HCEC 1CT (cell line): ENCODE measurements around the gene CYP17A1.
A peak's percentile ranks its signal among the peaks of the same experiment; 100 is the strongest.
"Not testable (repeated sequence)": the region's sequence is repeated elsewhere in the genome, so short reads cannot be mapped to it uniquely, and the experiment has no call there.

Source experiments
- DNase-seq: peaks from one replicate; pipeline ENCODE4 v3.0.0-alpha.2; 2017

The CYP17A1 gene

DNA sequence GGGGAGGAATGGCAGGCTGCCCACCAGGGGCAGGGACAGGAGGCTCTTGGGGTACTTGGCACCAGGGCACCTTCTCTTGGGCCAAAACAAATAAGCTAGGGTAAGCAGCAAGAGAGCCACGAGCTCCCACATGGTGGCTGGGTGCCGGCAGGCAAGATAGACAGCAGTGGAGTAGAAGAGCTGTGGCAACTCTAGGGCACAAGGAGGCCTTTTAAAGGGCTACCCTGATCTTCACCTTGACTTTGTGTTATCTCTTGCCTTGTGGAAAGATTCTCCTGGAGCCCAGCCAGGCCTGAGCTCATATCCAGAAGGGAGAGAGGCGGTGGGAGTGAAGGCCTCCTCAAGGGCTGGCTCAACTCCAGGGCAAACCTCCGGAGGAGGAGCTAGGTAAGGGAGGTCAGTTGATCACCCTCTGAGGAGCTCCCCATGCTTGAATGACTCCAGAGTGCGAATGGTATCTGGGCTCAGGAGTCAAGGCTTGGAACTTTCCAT is at the start of gene CYP17A1:
CYP17A1 (minus strand) TSS at position 184 of the 492 bp plus-strand sequence; CDS start at position 132, 52 bp downstream.
- DNase-seq: no peak

DNA sequence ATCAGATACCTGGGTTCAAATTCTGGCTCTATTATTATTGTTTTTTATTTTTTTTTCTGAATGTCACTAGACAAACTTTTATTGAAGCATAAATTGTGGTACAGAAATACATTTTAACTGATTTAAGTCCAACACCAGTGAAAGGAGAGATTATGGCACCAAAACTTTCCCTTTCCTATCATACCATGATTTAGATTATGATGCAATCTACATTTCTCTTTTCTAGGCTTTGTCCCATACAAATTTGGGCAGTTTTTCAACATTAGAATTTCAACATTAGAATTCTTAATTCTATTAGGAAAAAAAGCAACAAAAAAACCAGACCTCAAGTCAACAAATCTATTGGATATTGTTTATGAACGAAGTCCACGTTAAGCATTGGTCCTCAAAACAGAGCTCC is 43.0 kb upstream of the CYP17A1 start:
- DNase-seq: no peak

- no peak for DNase-seq
Observed at GRCh38 chr10:102878629-102879028, 41.4 kb upstream of the CYP17A1 start.

GRCh38 chr10:102876747-102877153 is 39.5 kb upstream of the CYP17A1 start:
- DNase-seq: no peak

DNA sequence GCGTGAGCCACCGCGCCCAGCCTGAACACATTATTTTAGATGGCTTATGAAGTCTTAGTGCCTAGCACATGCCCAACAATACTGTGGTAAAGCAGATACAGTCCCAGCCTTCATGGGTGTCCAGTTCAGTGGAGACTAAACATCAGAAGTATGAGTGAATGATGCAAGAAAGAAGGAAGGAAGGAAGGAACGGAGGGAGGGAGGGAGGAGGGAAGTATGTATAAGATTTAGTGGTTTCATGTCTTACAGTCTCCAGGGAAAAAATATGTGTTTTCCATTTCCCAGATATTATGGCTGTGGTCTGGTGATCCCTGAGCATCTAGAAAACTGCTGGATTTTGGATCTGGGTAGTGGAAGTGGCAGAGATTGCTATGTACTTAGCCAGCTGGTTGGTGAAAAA is 35.0 kb upstream of the CYP17A1 start:
- DNase-seq: no peak

- no peak for DNase-seq
Observed at GRCh38 chr10:102870221-102870620, 33.0 kb upstream of the CYP17A1 start.

- DNase-seq: no peak
Observed at GRCh38 chr10:102869258-102870198, 32.3 kb upstream of the CYP17A1 start, which contains the start of gene AS3MT. TSS of gene AS3MT (plus strand) at chr10:102869470. CDS start at chr10:102869593, 123 bp downstream.

DNA sequence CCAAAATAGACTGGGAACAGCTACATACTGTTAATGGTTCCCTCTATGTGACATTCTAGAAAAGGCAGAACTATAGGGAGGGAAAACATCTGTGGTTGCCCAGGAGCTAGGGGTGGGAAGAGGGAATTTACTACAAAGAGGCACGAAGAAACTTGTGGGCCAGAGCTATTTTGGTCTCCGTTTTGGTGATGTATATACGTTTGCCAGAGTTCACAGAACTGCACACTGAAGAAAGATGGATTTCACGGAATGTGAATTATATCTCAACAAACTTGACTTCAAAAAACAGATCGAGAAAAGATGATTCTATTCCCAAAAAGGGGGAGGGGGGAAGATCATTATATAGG is 31.7 kb upstream of the CYP17A1 start:
- DNase-seq: no peak

DNA sequence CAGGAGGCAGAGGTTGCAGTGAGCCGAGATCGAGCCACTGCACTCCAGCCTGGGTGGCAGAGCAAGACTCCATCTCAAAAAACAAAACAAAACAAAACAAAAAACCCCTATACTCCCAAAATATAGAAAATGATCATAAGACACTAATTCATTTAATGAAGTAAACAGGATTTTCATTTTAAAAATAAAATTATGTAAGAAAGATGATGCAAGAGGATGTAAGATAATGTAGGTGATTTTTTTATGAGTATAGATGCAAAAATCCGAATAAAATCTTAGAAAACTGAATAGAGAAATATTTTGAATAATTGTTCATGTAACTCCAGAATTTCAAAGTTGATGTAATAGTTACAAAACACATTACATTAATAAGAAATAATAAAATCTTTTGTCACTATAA is 28.4 kb upstream of the CYP17A1 start:
- DNase-seq: no peak

DNA sequence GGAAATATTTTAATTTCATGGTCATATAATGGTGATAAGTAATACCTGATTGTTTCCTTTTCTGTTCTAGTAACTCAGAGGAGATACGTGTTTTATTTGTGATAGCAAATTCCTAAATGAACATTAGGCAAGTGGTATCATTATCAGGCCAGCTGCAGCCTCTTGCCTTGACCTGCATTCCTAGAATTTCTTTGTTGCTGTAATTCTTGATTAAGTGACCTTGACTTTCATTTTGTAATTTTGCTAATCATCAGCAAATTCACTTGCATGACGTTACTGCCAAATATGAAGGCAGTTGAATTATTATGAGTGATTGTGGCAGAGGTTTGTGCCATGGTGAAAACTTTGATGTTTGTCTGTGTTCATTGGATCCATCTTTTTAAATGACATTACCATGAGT is 26.4 kb upstream of the CYP17A1 start:
- no peak for DNase-seq

- DNase-seq: no peak
Observed at GRCh38 chr10:102859911-102860310, 22.7 kb upstream of the CYP17A1 start.

GRCh38 chr10:102856758-102857424 is 19.7 kb upstream of the CYP17A1 start:
- DNase-seq: no peak

DNA sequence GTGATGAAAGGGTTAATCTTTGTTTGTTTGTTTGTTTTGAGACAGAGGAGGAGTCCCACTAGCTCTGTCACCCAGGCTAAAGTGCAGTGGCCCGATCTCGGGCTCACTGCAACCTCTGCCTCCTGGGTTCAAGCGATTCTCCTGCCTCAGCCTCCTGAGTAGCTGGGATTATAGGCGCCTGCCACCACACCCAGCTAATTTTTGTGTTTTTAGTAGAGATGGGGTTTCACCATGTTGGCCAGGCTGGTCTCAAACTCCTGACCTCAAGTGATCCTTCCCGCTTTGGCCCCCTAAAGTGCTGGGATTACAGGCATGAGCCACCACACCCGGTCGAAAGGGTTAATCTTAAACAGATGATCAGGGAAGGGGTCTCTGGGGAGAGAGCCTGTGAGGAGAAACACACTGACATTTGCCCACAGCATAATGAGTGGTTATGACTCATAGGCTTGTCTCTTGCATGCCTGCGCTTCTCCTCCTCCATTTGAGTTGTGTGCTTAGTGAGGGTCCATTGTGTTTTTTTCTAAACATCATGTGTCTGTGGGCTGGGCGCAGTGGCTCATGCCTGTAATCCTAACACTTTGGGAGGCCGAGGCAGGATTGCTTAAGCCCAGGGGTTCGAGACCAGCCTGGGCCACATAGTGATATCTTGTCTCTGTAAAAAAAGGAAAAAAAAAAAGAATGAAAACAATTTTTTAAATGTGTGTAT is 18.7 kb upstream of the CYP17A1 start:
- DNase-seq: peak; percentile 90

GRCh38 chr10:102853237-102853636 is 16.0 kb upstream of the CYP17A1 start:
- DNase-seq: not testable (repeated sequence)

DNA sequence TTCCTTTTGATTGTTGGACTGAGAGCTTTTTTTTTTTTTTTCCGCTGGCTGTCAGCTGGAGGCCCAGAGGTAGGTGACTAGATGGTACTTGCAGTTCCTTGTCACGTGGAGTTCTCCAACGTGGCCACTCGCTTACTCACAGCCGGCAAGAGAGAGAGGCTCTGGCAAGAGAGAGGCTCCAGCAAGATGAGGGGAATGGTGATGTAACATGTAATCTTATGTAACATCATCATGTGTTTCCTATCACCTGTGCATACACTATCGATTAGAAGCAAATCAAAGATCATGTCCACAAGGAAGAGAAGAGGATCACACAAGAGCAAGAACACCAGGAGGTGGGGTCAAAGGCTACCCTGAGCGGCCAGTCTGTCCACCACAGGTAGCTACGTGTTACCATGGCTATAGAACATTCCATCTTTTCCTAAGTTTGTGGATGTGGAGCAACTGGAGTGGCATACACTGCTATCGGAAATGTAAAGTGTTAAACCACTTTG is 12.9 kb upstream of the CYP17A1 start:
- DNase-seq: no peak

- no peak for DNase-seq
Observed at GRCh38 chr10:102845352-102845902, 8.2 kb upstream of the CYP17A1 start.

DNA sequence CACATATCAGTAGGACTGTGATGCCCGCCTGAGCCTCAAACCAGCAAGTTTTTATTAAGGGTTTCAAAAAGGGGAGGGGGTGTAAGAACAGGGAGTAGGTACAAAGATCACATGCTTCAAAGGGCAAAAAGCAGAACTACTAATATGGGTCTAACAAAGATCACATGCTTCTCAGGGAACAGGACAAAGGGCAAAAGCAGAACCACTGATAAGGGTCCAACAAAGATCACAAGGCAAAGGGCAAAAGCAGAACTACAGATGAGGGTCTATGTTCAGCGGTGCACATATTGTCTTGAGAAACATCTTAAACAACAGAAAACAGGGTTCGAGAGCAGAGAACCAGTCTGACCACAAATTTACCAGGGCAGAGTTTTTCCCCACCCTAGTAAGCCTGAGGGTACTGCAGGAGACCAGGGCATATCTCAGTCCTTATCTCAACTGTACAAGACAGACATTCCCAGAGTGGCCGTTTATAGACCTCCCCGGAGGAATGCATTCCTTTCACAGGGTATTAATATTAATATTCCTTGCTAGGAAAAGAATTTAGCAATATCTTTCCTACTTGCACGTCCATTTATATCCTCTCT is 7.1 kb upstream of the CYP17A1 start:
- not testable (repeated sequence) for DNase-seq

GRCh38 chr10:102843139-102843538 is 5.9 kb upstream of the CYP17A1 start:
- DNase-seq: not testable (repeated sequence)

DNA sequence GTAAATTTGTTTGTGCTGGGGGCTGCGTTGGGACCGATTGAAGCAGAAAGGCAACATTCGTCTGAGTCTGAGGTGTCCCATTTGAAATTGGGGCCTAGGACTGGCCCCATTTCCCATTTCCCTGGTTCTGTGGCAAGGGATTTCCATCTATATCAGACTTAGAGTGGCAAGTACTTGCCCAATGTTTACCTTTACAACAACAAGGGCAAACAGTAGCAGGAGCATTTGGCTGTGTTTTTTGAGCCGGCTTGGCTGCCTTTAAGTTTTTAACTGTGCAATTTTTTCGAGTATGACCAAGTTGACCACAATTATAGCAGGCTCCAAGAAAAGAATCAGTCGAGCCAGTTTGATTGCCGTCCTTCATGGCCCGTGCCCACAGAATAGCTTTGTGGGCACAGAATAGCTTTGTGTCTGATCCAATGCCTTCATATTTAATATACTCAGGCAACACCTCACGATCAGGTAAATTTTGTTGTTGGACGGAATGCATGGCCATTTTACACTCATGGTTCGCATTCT is 4.7 kb upstream of the CYP17A1 start:
- no peak for DNase-seq

DNA sequence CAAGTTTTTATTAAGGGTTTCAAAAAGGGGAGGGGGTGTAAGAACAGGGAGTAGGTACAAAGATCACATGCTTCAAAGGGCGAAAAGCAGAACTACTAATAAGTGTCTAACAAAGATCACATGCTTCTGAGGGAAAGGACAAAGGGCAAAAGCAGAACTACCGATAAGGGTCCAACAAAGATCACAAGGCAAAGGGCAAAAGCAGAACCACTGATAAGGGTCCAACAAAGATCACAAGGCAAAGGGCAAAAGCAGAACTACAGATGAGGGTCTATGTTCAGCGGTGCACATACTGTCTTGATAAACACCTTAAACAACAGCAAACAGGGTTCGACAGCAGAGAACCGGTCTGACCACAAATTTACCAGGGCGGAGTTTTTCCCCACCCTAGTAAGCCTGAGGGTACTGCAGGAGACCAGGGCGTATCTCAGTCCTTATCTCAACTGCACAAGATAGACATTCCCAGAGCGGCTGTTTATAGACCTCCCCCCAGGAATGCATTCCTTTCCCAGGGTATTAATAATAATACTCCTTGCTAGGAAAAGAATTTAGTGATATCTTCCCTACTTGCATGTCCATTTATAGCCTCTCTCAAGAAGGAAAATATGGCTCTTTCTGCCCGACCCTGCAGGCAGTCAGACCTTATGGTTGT is 1.2 kb upstream of the CYP17A1 start:
- DNase-seq: not testable (repeated sequence)

DNA sequence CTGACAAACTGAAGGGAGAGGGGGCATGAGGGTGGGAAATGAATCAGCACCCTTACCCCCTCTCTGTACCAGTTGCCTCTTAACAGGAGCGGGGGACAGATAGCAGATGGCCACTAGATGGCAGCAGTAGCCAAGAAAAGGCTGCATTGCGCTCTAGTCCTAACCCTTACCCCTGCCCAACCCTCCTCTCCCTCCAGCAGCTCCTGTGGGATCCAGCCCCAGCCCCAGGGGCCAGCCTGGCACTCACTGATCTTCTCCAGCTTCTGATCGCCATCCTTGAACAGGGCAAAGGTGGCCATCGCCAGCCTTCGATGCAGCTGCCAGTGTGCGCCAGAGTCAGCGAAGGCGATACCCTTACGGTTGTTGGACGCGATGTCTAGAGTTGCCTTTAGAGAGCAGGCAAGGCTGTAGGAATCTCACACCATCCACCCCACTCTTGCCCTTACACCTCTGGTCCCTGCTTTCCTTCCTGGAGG is 2.2 kb downstream of the CYP17A1 start:
- peak; percentile 62 for DNase-seq
